Measurements from ENCODE around the gene EVA1C.
"Not testable (repeated sequence)": the region's sequence is repeated elsewhere in the genome, so short reads cannot be mapped to it uniquely, and the experiment has no call there.

Gene EVA1C

GRCh38 chr21:32530809-32531208, 118.3 kb downstream of the EVA1C start:
- not testable (repeated sequence) for DNase-seq (ENCODE audit: low spot score)

- not testable (repeated sequence) for DNase-seq (ENCODE audit: low spot score)
Measured at GRCh38 chr21:32531561-32531960, 119.1 kb downstream of the EVA1C start.

GRCh38 chr21:32532636-32533035, 120.1 kb downstream of the EVA1C start:
- DNase-seq (ENCODE audit: low spot score): no peak

GRCh38 chr21:32533053-32533452, 120.5 kb downstream of the EVA1C start:
- no peak for DNase-seq (ENCODE audit: low spot score)

GRCh38 chr21:32533611-32534010, 121.1 kb downstream of the EVA1C start:
- DNase-seq (ENCODE audit: low spot score): no peak

GRCh38 chr21:32534113-32534512, 121.6 kb downstream of the EVA1C start:
- no peak for DNase-seq (ENCODE audit: low spot score)

- no peak for DNase-seq (ENCODE audit: low spot score)
Measured at GRCh38 chr21:32535612-32536011, 123.1 kb downstream of the EVA1C start.

- no peak for DNase-seq (ENCODE audit: low spot score)
Measured at GRCh38 chr21:32537569-32537881, 125.0 kb downstream of the EVA1C start.

GRCh38 chr21:32538147-32538792, 125.8 kb downstream of the EVA1C start:
- DNase-seq (ENCODE audit: low spot score): no peak

- DNase-seq (ENCODE audit: low spot score): no peak
Measured at GRCh38 chr21:32539378-32539777, 126.9 kb downstream of the EVA1C start.

GRCh38 chr21:32543056-32543455, 130.6 kb downstream of the EVA1C start:
- DNase-seq (ENCODE audit: low spot score): not testable (repeated sequence)

- no peak for DNase-seq (ENCODE audit: low spot score)
Measured at GRCh38 chr21:32543975-32544374, 131.5 kb downstream of the EVA1C start.

- no peak for DNase-seq (ENCODE audit: low spot score)
Measured at GRCh38 chr21:32544697-32545096, 132.2 kb downstream of the EVA1C start.

- DNase-seq (ENCODE audit: low spot score): no peak
Measured at GRCh38 chr21:32545948-32546441, 133.5 kb downstream of the EVA1C start.

GRCh38 chr21:32547018-32547417, 134.5 kb downstream of the EVA1C start:
- DNase-seq (ENCODE audit: low spot score): no peak

GRCh38 chr21:32548978-32549377, 136.5 kb downstream of the EVA1C start:
- no peak for DNase-seq (ENCODE audit: low spot score)

- no peak for DNase-seq (ENCODE audit: low spot score)
Measured at GRCh38 chr21:32549440-32549839, 136.9 kb downstream of the EVA1C start.

GRCh38 chr21:32549886-32550285, 137.4 kb downstream of the EVA1C start:
- no peak for DNase-seq (ENCODE audit: low spot score)

GRCh38 chr21:32554832-32555638, 142.5 kb downstream of the EVA1C start:
- DNase-seq (ENCODE audit: low spot score): no peak

- no peak for DNase-seq (ENCODE audit: low spot score)
Measured at GRCh38 chr21:32558106-32558505, 145.6 kb downstream of the EVA1C start.

- no peak for DNase-seq (ENCODE audit: low spot score)
Measured at GRCh38 chr21:32559006-32559610, 146.6 kb downstream of the EVA1C start.

- no peak for DNase-seq (ENCODE audit: low spot score)
Measured at GRCh38 chr21:32560896-32561295, 148.4 kb downstream of the EVA1C start.

GRCh38 chr21:32561476-32561875, 149.0 kb downstream of the EVA1C start:
- not testable (repeated sequence) for DNase-seq (ENCODE audit: low spot score)

Measured in COLO829 (cell line).